OCI-LY7 (cell line): Measurements from ENCODE around the gene FAM135A.

ENCODE experiments used
- CTCF ChIP-seq: fragments of 200-600 bp; sonication (generic); conservative IDR thresholded peaks from 2 replicates; pipeline ENCODE4 v1.5.1; 2014; ENCODE audit warnings: mild to moderate bottlenecking, antibody characterized with exemption, low read length, moderate library complexity, mixed read lengths
- EZH2phosphoT487 ChIP-seq: fragments of 200-600 bp; sonication (generic); IDR thresholded peaks from 2 replicates; pipeline ENCODE4 v1.6.1; 2018; ENCODE audit warnings: low read depth, borderline replicate concordance, mild to moderate bottlenecking, mixed run types, antibody characterized with exemption, low read length, moderate library complexity, mixed read lengths

DNA sequence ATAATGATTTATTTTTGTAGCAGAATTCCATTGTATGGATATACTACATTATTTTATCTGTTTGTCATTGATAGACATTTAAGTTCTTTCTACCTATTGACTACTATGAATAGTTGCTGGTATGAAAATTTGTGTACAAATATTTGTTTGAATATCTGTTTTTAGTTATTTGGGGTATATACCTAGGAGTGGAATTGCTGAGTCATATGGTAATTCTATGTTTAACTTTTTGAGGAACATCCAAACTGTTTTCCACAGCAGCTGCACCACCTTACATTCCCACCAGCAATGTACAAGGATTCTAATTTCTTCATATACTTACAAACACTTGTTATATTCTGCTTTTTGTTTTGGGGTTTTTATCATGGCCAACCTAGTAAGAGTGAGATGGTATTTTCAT, 97.3 kb downstream of the FAM135A start:
- TF ChIP-seq CTCF (no peak), EZH2phosphoT487 (no peak)
